Measurements from ENCODE around the gene RBCK1. TPM values are rescaled to one million over a fixed set of nuclear protein-coding genes. Genes with fewer than 3 reads are reported as not detected.

RBCK1 gene
- total and polyA plus RNA-seq, 2 of the 4 experiments (the other 2 are of a cell fraction), result 29.9 to 84.2 TPM

GRCh38 chr20:408843-409696 lies 971 bp downstream of the RBCK1 start:
- Histone ChIP-seq H2AK9ac (replicated peaks; ENCODE audit: low read depth, low read length, poor library complexity) (peak overlapping the region; percentile 97), H3K9me3 (ENCODE audit: control insufficient read depth, insufficient read depth, low read length) (no peaks in the 10 kb centered on the region), H3K79me1 (ENCODE audit: low read depth in 1 of 2, low read length in 2 of 2) (peaks cover 26 to 51% of the 10 kb centered on the region in 2 experiments), H3K9me1 (ENCODE audit: insufficient read depth, low read length) (peaks cover 11% of the 10 kb centered on the region; the same call in 1 of the 2 replicates), H3K27me3 (ENCODE audit: control insufficient read depth, insufficient read depth, low read length) (no peaks in the 10 kb centered on the region), H4K20me1 (ENCODE audit: insufficient read depth, low read length) (peaks cover 18% of the 10 kb centered on the region; the same call in 1 of the 2 replicates), H3K18ac (ENCODE audit: low read depth, low read length) (no peak overlapping the region; the same call in 1 of the 2 replicates), H4K5ac (ENCODE audit: low read depth, low read length) (peak overlapping the region; percentile 15), H2BK15ac (ENCODE audit: low read depth, low read length) (no peak overlapping the region; the same call in 2 of the 3 replicates), H3K56ac (ENCODE audit: extremely low read depth, insufficient read depth, low read length) (peak overlapping the region; percentile 83; the same call in 1 of the 2 replicates), H3K4me3 (ENCODE audit: insufficient read depth, low read depth, low read length) (peak overlapping the region; percentile 91), H3K4me1 (ENCODE audit: control insufficient read depth, insufficient read depth, low read length) (peaks cover 14% of the 10 kb centered on the region), H2AFZ (replicated peaks; ENCODE audit: low read length, poor library complexity) (peak overlapping the region; percentile 96), H2BK20ac (ENCODE audit: low read depth, low read length) (no peak overlapping the region), H4K91ac (ENCODE audit: insufficient read depth, low read depth, low read length) (peak overlapping the region; percentile 89), H2BK120ac (ENCODE audit: low read depth, low read length) (no peak overlapping the region), H3K4me2 (ENCODE audit: low read depth, low read length) (peak overlapping the region; percentile 95), H3K23ac (ENCODE audit: low read depth, low read length) (peak overlapping the region; percentile 97), H4K8ac (ENCODE audit: low read depth in 2 of 2, low read length in 2 of 2) (peak overlapping the region; percentile 74 to 90; a peak in 3 of 4 replicates), H3K4ac (ENCODE audit: low read depth, low read length) (peak overlapping the region; percentile 82), H3K36me3 (ENCODE audit: control insufficient read depth, insufficient read depth, low read length) (peaks cover 13% of the 10 kb centered on the region), H2BK5ac (ENCODE audit: low read depth, low read length, poor library complexity, severe bottlenecking) (peak overlapping the region; percentile 82), H3K9ac (ENCODE audit: low read depth, low read length) (peak overlapping the region; percentile 73), H3K14ac (replicated peaks; ENCODE audit: low read depth, low read length) (peak overlapping the region; percentile 91), H3K27ac (ENCODE audit: insufficient read depth, low read length) (peak overlapping the region; percentile 91), H2AK5ac (ENCODE audit: low read depth, low read length) (peak overlapping the region; percentile 90)
- intact Hi-C loops (cut with micrococcal nuclease), result loop anchor here (2.0 kb wide), 1 partner anchor 48 kb away; no protein-coding TSS in a partner anchor
- 15% methylated on average over 5 of the region's 7 CpGs; no CpG with 5 or more reads in 1 of the 2 experiments for WGBS, 2 experiments (ENCODE audit: extremely low coverage in 2 of 2, insufficient read length in 1 of 2)
- ATAC-seq (ENCODE audit: low read depth), result no peak
- dilution Hi-C loops (cut with HindIII; ENCODE audit: low sequenced_read_pairs, unreplicated experiment), result no loop called here
- ChIA-PET CTCF (no interaction called here), POLR2A (ENCODE audit: unreplicated experiment) (no interaction called here)
- no TSS peak for BruUV-seq (replicated peaks)
- DNase-seq, result no peak
- in situ Hi-C loops (cut with MboI; ENCODE audit: low sequenced_read_pairs), result no loop called here
- TF ChIP-seq MXI1 (IDR thresholded peaks at IDR 0.05; ENCODE audit: borderline replicate concordance, low read depth, low read length) (no peak), MAFK (IDR thresholded peaks at IDR 0.05; ENCODE audit: low read depth, low read length) (no peak), FOS (IDR thresholded peaks at IDR 0.05; ENCODE audit: low read depth, low read length) (no peak), SMC3 (IDR thresholded peaks at IDR 0.05; ENCODE audit: low read depth, low read length) (no peak), RFX5 (IDR thresholded peaks at IDR 0.05; ENCODE audit: low read depth, low read length) (no peak), MAZ (IDR thresholded peaks at IDR 0.05; ENCODE audit: borderline replicate concordance, low read depth, low read length) (no peak), CEBPB (IDR thresholded peaks at IDR 0.05; ENCODE audit: low read depth, low read length) (no peak), NFE2L2 (IDR thresholded peaks at IDR 0.05; ENCODE audit: low read depth, low read length) (no peak), RAD21 (IDR thresholded peaks at IDR 0.05; ENCODE audit: low read length) (no peak), CTCF (conservative IDR thresholded peaks at IDR 0.05; ENCODE audit: low read depth, low read length) (no peak), ELK1 (IDR thresholded peaks at IDR 0.05; ENCODE audit: borderline replicate concordance, low read depth, low read length) (no peak), CHD1 (IDR thresholded peaks at IDR 0.05; ENCODE audit: low read depth, low read length) (no peak), POLR2A (IDR thresholded peaks at IDR 0.05; ENCODE audit: low read depth, low read length) (no peak)
- TF ChIP-seq, protein P1, sequence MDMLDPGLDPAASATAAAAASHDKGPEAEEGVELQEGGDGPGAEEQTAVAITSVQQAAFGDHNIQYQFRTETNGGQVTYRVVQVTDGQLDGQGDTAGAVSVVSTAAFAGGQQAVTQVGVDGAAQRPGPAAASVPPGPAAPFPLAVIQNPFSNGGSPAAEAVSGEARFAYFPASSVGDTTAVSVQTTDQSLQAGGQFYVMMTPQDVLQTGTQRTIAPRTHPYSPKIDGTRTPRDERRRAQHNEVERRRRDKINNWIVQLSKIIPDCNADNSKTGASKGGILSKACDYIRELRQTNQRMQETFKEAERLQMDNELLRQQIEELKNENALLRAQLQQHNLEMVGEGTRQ (IDR thresholded peaks at IDR 0.05; ENCODE audit: low read depth, low read length), result no peak

Measured in IMR-90 (cell line).